ENCODE results near the gene PLCXD3.

DNA sequence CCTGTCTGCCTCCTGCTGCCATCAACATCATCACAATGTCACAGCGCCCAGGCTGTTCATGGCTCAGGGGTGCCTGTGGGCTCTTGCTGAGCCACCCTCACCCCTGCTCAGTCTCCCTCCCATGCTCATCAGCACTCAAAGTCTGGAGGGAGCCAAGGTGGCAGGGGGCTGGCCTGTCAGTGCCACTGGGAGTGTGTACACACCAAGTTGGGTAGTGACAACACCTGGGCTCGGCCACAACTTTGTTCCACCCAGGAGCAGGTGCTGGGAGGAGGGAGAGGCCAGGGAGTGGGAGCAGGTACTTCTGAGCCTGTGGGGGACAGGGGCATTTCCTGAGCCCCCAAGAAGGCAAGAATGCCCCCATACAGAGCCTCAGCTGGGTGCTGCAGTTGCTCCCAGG lies 219.6 kb downstream of the PLCXD3 start:
- TF ChIP-seq, protein P1, sequence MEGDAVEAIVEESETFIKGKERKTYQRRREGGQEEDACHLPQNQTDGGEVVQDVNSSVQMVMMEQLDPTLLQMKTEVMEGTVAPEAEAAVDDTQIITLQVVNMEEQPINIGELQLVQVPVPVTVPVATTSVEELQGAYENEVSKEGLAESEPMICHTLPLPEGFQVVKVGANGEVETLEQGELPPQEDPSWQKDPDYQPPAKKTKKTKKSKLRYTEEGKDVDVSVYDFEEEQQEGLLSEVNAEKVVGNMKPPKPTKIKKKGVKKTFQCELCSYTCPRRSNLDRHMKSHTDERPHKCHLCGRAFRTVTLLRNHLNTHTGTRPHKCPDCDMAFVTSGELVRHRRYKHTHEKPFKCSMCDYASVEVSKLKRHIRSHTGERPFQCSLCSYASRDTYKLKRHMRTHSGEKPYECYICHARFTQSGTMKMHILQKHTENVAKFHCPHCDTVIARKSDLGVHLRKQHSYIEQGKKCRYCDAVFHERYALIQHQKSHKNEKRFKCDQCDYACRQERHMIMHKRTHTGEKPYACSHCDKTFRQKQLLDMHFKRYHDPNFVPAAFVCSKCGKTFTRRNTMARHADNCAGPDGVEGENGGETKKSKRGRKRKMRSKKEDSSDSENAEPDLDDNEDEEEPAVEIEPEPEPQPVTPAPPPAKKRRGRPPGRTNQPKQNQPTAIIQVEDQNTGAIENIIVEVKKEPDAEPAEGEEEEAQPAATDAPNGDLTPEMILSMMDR (IDR thresholded peaks at IDR 0.05; ENCODE audit: insufficient read depth, low read length): no peak
- TF ChIP-seq POLR2AphosphoS5 (IDR thresholded peaks at IDR 0.05; ENCODE audit: low read depth) (no peak), SPI1 (IDR thresholded peaks at IDR 0.05; ENCODE audit: borderline replicate concordance, low read depth) (no peak), GABPA (IDR thresholded peaks at IDR 0.05; ENCODE audit: low read depth) (no peak)
- TF ChIP-seq, protein P2, sequence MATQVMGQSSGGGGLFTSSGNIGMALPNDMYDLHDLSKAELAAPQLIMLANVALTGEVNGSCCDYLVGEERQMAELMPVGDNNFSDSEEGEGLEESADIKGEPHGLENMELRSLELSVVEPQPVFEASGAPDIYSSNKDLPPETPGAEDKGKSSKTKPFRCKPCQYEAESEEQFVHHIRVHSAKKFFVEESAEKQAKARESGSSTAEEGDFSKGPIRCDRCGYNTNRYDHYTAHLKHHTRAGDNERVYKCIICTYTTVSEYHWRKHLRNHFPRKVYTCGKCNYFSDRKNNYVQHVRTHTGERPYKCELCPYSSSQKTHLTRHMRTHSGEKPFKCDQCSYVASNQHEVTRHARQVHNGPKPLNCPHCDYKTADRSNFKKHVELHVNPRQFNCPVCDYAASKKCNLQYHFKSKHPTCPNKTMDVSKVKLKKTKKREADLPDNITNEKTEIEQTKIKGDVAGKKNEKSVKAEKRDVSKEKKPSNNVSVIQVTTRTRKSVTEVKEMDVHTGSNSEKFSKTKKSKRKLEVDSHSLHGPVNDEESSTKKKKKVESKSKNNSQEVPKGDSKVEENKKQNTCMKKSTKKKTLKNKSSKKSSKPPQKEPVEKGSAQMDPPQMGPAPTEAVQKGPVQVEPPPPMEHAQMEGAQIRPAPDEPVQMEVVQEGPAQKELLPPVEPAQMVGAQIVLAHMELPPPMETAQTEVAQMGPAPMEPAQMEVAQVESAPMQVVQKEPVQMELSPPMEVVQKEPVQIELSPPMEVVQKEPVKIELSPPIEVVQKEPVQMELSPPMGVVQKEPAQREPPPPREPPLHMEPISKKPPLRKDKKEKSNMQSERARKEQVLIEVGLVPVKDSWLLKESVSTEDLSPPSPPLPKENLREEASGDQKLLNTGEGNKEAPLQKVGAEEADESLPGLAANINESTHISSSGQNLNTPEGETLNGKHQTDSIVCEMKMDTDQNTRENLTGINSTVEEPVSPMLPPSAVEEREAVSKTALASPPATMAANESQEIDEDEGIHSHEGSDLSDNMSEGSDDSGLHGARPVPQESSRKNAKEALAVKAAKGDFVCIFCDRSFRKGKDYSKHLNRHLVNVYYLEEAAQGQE (IDR thresholded peaks at IDR 0.05; ENCODE audit: insufficient replicate concordance, low read depth): no peak

Data from HL-60 (cell line).